ENCODE measurements around the gene CD276. TPM values are rescaled to one million over a fixed set of nuclear protein-coding genes. Genes with fewer than 3 reads are reported as not detected.

The CD276 gene
- total RNA-seq, 4 donors from 2014 or later = 11.5 to 85.7 (median 30.0) TPM

GRCh38 chr15:73679964-73680363, 4.2 kb upstream of the CD276 start:
- H3K27ac ChIP-seq = no peak overlapping the region
- H3K27me3 ChIP-seq = no peaks in the 10 kb centered on the region
- no peak overlapping the region for H3K4me3 ChIP-seq
- no peak for DNase-seq
- no peaks in the 10 kb centered on the region for H3K36me3 ChIP-seq
- TF ChIP-seq POLR2A (IDR thresholded peaks at IDR 0.05) (no peak), CTCF (IDR thresholded peaks at IDR 0.05) (no peak)
- no peaks in the 10 kb centered on the region for H3K9me3 ChIP-seq
- H3K4me1 ChIP-seq = no peaks in the 10 kb centered on the region
- intact Hi-C loops (cut with DNase I; ENCODE audit: low total_unique reads) = no loop called here

- Histone ChIP-seq H3K27ac (no peak overlapping the region), H3K4me3 (no peak overlapping the region)
Observed at GRCh38 chr15:73680549-73680948, 3.6 kb upstream of the CD276 start.

GRCh38 chr15:73681063-73681462, 3.1 kb upstream of the CD276 start:
- TF ChIP-seq POLR2A (IDR thresholded peaks at IDR 0.05) = no peak
- TF ChIP-seq CTCF (IDR thresholded peaks at IDR 0.05) = no peak
- Histone ChIP-seq H3K27ac (no peak overlapping the region), H3K4me1 (peaks cover 0 to under 1% of the 10 kb centered on the region in 2 donors), H3K27me3 (no peaks in the 10 kb centered on the region), H3K4me3 (no peak overlapping the region), H3K9me3 (no peaks in the 10 kb centered on the region), H3K36me3 (no peaks in the 10 kb centered on the region)
- intact Hi-C loops (cut with DNase I; ENCODE audit: low total_unique reads) = no loop called here
- DNase-seq = no peak

More at GRCh38 chr15:73680549-73680948, 3.6 kb upstream of the CD276 start:
- Histone ChIP-seq H3K9me3 (no peaks in the 10 kb centered on the region), H3K36me3 (no peaks in the 10 kb centered on the region), H3K4me1 (no peaks in the 10 kb centered on the region), H3K27me3 (no peaks in the 10 kb centered on the region)
- intact Hi-C loops (cut with DNase I; ENCODE audit: low total_unique reads) = no loop called here
- no peak for DNase-seq
- TF ChIP-seq CTCF (IDR thresholded peaks at IDR 0.05) = no peak
- no peak for TF ChIP-seq POLR2A (IDR thresholded peaks at IDR 0.05)

- Histone ChIP-seq H3K9me3 (no peaks in the 10 kb centered on the region), H3K4me1 (peaks cover 2 to 10% of the 10 kb centered on the region in 2 donors), H3K4me3 (no peak overlapping the region), H3K27me3 (no peaks in the 10 kb centered on the region), H3K27ac (no peak overlapping the region), H3K36me3 (no peaks in the 10 kb centered on the region)
- TF ChIP-seq CTCF (IDR thresholded peaks at IDR 0.05) (no peak), POLR2A (IDR thresholded peaks at IDR 0.05) (no peak)
- intact Hi-C loops (cut with DNase I; ENCODE audit: low total_unique reads) = no loop called here
- DNase-seq = no peak
Observed at GRCh38 chr15:73681856-73682599, 2.2 kb upstream of the CD276 start.

GRCh38 chr15:73682600-73683090, 1.5 kb upstream of the CD276 start:
- TF ChIP-seq POLR2A (IDR thresholded peaks at IDR 0.05) (no peak), CTCF (IDR thresholded peaks at IDR 0.05) (no peak)
- Histone ChIP-seq H3K4me1 (peaks cover 8 to 13% of the 10 kb centered on the region in 2 donors), H3K36me3 (no peaks in the 10 kb centered on the region), H3K9me3 (no peaks in the 10 kb centered on the region), H3K27me3 (no peaks in the 10 kb centered on the region), H3K27ac (no peak overlapping the region), H3K4me3 (no peak overlapping the region)
- DNase-seq = no peak
- intact Hi-C loops (cut with DNase I; ENCODE audit: low total_unique reads) = no loop called here
